Urothelium cell line (cell line): Measurements from ENCODE around the gene CELA3A.
"Not testable (repeated sequence)": the region's sequence is repeated elsewhere in the genome, so short reads cannot be mapped to it uniquely, and the experiment has no call there.

Experiments used
- DNase-seq: peaks from one replicate; pipeline ENCODE4 v3.0.0; 2011; ENCODE audit warnings: low spot score, mixed read lengths
- FAIRE-seq: peaks from 2 replicates; lab custom pipeline; 2011; peaks lifted over from hg19 to GRCh38; lab: Jason Lieb, UNC

CELA3A gene

DNA sequence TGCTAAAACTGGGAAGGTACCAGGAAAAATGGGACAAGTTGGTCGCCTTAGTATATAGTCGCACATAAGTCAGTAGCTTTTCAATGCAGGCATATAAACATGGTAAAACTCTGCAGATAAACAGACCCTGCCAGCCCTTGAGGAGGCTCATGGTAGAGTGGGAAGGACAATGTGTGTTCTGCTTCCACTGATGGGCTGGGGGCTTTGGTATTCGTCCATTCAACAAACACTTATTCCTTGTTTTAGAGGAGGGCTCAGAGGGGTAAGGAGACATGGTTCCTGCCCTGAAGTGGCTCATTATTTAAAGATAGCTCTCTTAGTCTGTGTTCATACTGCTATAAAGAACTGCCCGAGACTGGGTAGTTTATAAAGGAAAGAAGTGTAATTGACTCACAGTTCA, 11.3 kb downstream of the CELA3A start:
- not testable (repeated sequence) for FAIRE-seq

DNA sequence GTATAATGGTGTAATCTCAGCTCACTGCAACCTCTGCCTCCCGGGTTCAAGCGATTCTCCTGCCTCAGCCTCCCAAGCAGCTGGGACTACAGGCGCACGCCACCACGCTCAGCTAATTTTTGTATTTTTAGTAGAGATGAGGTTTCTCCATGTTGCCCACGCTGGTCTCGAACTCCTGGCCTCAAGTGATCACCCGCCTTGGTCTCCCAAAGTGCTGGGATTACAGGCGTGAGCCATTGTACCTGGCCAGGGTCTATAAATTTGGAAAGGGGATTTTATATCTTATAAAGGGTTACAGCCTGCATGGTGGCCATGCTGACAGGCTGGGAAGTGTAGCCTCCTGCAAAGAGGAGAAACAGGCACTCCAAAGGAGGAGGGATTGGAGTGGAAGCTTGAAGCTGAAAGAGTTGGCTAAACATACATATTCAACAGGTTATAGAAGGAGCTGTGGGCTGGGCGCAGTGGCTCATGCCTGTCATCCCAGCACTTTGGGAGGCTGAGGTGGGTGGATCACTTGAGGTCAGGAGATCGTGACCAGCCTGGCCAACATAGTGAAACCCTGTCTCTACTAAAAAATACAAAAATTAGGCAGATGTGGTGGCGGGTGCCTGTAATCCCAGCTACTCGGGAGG, 13.2 kb downstream of the CELA3A start:
- not testable (repeated sequence) for DNase-seq, FAIRE-seq

More for the DNA sequence above, 11.3 kb downstream of the CELA3A start:
- DNase-seq, result not testable (repeated sequence)

DNA sequence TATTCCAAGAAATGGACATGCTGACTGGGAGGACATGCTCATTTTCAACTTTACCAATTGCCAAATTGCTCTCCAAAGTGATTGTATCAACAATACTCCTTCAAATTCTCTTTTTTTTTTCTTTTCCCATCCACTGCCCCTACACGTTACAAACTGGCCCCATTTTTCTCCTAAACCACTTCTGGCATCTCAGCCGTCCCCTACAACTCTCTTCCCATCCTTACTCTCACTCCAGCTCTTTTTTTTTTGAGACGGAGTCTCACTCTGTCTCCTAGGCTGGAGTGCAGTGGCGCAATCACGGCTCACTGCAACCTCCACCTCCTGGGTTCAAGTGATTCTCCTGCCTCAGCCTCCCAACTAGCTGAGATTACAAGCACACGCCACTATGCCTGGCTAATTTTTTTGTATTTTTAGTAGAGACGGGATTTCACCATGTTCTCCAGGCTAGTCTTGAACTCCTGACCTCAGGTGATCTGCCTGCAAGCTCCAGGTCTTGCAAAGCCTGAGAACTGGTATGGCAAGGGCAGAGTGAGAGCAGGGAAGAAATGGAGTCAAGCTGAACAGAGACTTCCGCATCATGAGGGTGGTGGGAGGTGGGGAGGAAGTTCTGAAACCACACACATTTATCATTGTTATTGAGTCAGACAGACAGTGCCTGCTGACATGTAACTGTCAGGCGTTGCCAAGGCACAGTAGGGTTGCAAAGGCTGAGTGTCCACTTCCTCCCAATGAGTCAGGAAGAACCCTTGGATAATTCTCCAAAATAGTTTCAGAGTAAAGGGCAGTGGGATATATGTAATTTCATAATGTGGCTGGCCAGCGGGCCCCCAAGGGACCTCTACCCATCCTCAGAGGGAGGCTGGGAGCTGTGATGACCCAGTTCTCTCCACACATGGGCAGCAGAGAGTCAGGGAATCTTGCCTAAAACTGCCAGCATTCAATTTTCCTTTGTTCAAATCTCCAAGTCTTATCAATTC, 17.4 kb downstream of the CELA3A start:
- no peak for FAIRE-seq
- peak; percentile 80 for DNase-seq

DNA sequence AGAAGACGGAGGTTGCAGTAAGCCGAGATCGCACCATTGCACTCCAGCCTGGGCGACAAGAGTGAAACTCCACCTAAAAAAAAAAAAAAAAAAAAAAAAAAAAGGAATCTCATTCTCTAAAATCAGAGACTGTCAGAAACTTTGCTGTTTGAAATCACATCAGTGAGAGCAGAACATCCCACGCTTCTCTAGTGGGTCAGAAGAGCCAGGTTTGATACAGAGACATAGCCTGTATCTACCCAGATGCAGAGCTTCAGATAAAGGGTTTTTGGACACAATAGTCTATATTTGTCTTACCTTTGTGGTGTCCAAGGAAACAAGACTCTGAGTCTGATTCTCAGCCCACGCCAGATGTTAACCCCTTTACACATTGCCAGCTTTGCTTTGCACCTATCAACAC, 19.6 kb downstream of the CELA3A start:
- FAIRE-seq, result no peak
- no peak for DNase-seq

DNA sequence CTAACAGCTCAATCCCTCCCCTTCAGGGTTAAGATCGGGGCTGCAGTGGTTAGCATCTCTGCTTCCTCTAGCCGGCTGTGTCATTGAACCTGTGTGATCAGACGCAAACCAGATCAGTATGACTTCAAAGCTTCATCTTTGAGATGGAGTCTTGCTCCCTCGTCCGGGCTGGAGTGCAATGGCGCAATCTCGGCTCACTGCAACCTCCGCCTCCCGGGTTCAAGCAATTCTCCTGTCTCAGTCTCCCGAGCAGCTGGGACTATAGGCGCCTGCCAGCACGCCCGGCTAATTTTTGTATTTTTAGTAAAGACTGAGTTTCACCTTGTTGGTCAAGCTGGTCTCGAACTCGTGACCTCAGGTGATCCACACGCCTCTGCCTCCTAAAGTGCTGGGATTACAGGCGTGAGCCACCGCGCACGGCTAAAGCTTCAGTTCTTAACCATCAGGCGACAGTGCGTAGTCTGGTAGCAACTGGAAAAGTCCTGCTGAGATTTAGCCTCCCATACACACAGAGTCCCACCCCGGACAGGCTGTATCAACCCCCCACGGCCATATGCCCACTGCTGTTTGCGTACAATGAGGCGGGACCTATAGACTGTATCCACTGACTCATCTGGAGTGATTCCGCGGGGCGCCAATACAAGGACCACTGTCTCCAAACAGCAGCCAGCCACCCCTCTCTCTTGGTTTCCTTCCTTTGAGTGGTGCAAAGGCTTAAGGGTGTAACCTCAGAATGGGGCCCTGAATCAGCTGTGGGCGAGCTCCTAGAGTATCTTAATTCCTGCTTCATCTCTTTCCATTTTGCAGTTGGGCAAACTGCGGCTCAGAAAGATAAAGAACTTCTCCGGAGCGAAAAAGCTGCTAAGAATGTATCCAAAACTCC, 23.3 kb downstream of the CELA3A start:
- FAIRE-seq, result no peak
- DNase-seq, result peak; percentile 64

DNA sequence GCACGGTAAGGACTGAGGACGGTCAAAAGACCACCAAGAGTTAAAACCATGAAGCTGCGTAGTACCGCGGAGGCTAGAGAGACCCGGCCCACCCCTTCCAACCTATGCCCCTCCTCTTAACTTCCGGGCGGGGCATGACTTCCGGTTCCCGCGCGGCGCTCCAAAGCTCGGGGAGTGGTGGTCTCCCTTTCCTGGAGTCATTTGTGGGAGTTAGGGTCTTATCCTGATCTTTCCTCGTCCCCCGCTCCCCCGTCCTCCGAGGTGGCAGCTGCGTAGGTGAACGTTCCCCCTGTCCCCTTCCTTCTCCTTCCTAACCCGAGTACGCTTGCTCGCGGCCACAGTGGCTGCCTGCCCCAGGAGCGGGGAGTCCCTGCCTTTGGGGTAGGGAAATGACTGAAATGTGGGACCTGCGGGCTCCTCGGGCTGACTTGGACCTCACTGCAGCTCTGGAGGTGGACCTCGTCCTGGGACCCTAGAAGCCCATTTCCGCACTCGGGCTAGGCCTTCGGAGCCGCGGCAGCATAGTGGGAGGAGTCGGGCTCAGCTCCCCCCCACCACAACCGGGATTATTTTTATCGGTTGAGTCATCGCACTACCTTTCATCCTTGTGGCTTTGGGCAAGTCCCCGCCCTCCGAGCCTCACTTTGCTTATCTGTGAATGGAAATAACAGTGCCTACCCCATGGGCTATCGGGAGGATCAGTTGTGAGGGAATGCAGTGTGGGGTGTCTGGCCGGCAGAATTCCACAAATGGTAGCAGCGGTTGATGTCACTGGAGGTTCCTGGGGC, 24.1 kb downstream of the CELA3A start:
- FAIRE-seq, result no peak
- peak; percentile 91 for DNase-seq

DNA sequence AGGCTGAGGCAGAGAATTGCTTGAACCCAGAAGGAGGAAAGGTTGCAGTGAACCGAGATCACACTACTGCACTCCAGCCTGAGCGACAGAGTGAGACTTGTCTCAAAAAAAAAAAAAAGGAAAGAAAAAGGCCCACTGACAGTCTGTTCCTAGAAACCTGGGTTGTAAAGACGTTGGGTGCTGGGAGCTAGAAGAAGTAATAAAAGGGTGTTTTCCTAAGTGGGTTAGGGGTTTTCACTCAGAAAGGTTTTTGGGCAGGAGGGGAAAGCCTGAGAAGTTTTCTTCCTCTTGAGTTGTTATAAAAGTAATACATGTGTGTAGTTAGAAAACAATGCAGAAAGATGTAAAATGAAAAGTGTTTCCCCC, 25.4 kb downstream of the CELA3A start:
- no peak for DNase-seq
- FAIRE-seq, result no peak

DNA sequence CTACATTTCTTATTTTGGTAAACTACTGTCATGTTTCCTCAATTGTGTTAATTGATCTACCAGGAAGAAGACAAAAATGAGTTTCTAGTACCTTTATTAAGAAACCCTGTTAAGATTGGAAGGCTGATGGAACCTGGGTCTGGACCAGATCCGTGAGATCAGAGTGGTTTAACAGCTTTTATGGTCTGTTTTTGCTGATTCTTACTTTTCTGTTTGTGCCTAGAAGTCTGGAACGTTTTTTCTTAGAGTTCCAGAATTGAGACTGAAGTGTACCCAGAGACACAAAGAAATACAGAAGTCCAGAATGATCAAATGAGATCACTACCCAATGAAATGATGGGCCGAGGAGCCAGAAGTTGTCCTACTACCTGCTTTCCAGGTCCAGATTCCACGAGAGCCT, 28.6 kb downstream of the CELA3A start:
- DNase-seq, result no peak
- FAIRE-seq, result no peak

DNA sequence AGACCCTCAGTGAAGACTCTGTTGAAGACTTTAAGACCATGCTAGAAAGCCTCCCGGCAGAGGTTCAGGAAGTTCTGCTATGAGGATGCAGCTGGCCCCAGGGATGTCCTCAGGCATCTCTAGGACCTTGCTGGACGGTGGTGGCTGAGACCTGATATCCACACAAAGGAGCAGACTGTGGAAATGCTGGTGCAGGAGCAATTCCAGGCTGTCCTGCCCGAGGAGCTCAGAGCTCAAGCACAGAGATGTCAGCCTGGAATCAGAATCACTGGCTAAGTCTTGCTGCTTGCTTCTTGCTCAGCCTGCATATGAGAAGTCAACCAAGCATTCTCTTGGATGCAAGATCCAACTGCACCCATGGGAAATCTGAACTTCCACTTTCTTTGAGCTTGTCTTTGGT, 29.0 kb downstream of the CELA3A start:
- DNase-seq (no peak), FAIRE-seq (no peak)

DNA sequence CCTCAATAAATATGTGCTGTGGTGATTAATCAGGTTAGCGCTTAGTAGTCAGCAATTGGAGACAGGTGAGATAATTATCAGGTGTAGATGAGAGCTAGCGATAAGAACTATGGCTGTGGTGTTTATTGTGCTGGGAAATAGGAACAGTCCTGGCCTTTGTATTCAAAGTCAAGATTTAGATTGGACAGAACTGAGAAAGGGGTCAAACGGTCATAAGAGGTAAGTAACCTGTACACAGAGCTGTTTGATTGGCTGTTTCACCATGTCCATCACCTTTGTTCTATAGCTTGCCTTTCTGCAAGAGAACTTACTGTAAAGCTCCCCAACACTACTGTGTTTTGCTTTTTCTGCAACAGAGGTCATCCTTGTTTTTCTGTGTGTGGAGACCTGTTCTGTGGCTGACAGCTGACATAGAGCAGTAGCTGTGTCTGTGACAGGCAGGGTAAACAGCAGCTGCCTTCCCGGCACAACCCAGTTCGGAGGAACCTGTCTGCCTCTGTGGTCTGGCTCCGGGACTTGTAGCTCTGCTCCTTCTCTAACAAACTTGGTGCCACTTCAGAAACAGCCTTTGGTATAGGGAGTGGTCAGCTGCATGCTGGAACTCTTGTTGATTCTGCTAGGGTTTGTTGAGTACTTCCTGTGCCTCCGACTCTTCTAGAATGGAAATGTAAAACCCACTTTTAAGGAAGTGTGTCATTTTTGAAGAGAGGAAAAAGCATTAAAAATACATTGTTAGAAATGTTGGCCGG, 29.9 kb downstream of the CELA3A start:
- DNase-seq (no peak), FAIRE-seq (no peak)

DNA sequence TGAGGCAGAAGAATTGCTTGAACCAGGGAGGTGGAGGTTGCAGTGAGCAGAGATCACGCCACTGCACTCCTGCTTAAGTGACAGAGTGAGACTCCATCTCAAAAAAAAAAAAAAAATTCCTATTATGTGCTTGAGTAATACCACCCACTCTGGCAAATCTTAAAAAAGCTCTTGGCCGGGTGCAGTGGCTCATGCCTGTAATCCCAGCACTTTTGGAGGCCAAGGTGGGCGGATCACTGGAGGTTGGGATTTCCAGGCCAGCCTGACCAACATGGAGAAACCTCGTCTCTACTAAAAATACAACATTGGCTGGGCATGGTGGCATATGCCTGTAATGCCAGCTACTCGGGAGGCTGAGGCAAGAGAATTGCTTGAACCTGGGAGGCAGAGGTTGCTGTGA, 33.4 kb downstream of the CELA3A start:
- not testable (repeated sequence) for FAIRE-seq, DNase-seq

DNA sequence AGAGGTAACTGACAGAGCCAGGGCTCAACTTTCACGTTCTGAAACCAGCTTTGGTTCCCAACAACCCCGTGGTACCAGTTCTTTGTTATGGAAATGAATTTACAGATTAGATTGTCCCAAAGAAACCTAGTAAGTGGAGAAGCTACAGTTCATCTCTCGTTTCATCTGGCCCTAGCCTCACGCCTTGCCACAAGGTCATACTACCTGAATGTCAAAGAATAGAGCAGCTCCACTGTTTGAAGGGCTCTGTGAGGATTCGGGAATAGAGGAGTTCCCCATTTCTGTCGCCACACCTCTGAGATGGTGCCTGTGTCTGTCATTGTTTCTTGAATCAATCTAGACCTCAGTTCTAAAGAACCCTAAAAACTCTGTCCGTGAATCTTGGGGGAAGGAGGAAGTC, 36.1 kb downstream of the CELA3A start:
- DNase-seq (no peak), FAIRE-seq (no peak)

DNA sequence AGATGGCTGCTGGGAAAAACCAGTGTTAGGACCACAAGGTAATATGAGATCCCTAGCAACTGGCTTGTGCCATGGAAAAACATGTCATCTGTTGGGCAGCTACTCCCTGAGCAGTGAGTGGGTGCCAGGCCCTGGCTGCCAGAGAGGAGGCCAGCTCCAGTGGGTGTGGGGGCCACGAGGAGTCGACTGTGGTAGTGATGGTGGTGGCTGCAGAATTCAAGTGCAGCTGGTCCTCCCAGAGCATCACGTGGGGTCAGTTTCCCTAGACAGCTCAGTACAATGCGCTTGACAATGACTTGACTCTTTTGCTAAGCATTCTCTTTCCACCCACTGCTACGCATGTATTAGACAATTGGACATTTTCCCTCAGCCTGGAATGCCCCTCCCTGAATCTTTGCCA, 36.6 kb downstream of the CELA3A start:
- FAIRE-seq, result no peak
- DNase-seq, result no peak

DNA sequence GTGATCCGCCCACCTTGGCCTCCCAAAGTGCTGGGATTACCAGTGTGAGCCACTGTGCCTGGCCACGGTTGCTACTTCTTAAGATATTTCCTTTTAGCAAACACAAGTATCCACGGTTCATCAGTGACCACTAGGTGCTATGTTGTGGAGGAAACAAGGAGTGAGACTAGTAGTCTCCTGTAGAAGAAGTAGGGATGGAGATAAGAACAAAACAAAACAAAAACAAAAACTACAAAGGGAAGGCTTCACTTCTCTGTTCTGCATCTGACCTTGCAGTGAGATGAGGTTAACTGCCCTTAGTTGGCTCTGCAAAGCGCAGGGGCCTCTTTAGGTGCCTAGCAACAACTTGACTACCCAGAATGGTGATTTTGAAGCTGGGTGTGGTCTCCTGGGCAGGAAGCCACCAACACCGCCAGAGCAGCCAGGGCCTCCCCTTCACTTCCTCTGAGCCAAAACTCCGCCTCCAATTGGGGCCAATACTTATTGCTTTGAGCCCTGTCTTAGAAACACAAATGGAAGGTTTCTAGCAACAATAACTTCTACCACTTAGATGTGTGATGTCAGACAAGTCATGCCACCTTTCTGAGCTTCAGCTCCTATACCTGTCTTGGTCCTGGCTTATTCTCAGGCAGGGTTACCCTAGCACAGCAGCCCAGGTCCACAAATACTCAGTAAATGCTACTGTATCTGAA, 38.3 kb downstream of the CELA3A start:
- FAIRE-seq (no peak), DNase-seq (no peak)

DNA sequence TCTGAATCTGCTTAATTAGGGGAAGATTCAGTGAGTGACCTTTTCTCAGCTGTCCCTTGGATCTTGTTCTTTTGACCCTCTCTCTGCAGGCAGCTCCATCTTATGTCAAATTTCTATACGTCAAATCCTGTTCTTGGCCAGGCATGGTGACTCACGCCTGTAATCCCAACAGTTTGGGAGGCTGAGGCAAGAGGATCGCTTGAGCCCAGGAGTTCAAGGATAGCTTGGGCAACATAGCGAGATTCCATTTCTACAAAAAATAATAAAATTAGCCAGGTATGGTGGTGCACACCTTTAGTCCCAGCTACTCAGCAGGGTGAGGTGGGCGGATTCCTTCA, 38.8 kb downstream of the CELA3A start:
- DNase-seq (no peak), FAIRE-seq (no peak)

DNA sequence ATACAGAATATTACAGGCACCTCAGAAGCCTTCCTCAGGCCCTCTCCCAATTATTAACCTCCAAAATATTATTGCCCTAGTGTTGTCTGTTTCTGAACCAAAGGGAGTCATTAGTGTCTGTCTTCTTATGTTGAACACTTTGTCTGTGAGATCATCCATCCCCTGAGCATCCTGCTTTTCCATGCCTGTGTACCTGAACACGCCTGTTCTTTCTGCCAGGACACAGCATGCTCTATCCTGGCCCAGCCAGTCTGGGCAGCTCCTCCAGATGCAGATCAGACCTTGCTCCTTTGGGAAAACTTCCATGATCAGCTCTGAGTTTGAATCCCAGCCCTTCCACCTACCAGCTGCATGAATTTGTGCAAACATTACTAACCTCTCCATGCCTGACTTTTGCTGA, 40.0 kb downstream of the CELA3A start:
- FAIRE-seq (no peak), DNase-seq (no peak)

DNA sequence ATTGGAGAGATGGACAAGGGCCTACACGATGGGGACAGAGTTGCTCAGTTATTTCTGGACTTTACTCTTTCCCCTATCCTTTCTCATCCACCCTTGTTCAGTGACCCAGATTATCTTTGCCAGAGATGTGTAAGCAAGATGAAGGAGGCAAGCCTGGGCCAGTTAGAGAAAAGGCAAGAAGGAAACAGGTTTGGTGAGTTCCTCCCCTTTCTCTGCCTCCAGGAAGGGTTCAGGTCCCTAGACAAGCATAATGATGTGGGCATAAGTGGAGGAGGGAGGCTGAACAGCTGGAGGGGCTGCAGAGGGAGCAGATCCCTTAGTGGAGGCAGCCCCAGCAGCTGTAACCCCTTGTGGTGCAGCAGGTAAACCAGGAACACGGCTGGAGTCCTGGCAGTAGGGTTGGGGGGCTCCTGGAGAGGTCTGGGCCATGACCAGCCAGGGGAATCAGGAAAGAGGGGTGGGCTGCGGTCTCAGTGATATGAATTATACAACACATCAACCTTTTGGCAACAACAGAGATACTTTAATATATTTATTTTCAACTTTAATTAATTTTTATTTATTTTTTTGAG, 41.8 kb downstream of the CELA3A start:
- DNase-seq, result no peak
- no peak for FAIRE-seq

DNA sequence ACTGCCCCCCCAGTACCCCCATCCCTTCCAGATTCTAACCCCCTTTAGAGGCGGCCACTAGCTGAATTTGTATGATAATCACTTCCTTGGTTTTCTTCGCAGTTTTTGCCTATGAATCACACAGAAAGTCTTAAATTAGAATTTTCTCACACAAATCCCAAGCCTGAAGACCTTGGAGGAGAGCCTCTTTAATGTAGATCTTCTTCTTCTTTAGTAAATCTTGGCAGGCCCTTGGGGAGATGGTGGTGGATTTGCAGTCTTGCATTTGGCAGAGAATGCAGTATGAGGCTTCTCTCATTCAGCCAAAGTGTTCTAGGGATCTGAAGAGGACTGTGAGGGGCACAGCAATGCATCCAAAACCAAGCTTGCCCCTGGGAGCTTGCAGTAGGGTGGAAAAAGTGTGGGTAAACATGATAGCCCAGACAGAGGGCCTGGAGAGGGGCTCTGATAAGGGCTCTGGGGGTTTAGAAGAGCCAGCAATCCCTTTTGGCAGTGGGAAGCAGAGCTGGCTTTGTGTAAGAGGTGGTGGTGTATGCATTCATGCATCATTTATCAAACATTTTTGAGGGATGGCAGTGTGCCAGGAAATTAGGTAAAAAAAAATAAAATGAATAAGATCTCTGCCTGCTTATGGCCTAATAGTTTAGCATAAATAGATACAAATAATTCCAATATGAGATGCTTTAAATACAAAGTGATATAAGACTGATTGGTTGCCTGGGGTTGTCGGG, 43.4 kb downstream of the CELA3A start:
- DNase-seq (peak; percentile 26), FAIRE-seq (no peak)
